SW480 (cell line): ENCODE data around the gene CAMTA1.

Experiments used
- DNase-seq: peaks from one replicate; pipeline ENCODE4 v3.0.0-alpha.2; 2016; ENCODE audit warnings: low spot score

The CAMTA1 gene

GRCh38 chr1:7576946-7577657 lies 791.8 kb downstream of the CAMTA1 start:
- DNase-seq: no peak

- DNase-seq: no peak
Observed at GRCh38 chr1:7578206-7578605, 793.0 kb downstream of the CAMTA1 start.

GRCh38 chr1:7579016-7579415 lies 793.8 kb downstream of the CAMTA1 start:
- no peak for DNase-seq

- DNase-seq: no peak
Observed at GRCh38 chr1:7579831-7580804, 794.9 kb downstream of the CAMTA1 start.

GRCh38 chr1:7580923-7581753 lies 795.9 kb downstream of the CAMTA1 start:
- DNase-seq: no peak

GRCh38 chr1:7581754-7582459 lies 796.7 kb downstream of the CAMTA1 start:
- no peak for DNase-seq

GRCh38 chr1:7582460-7582972 lies 797.3 kb downstream of the CAMTA1 start:
- no peak for DNase-seq

- DNase-seq: no peak
Observed at GRCh38 chr1:7583291-7584096, 798.2 kb downstream of the CAMTA1 start.

- DNase-seq: no peak
Observed at GRCh38 chr1:7584157-7584556, 798.9 kb downstream of the CAMTA1 start.

GRCh38 chr1:7584643-7585042 lies 799.4 kb downstream of the CAMTA1 start:
- DNase-seq: no peak

GRCh38 chr1:7585216-7585907 lies 800.1 kb downstream of the CAMTA1 start:
- DNase-seq: no peak

- DNase-seq: no peak
Observed at GRCh38 chr1:7586031-7586941, 801.0 kb downstream of the CAMTA1 start.

- no peak for DNase-seq
Observed at GRCh38 chr1:7587108-7587772, 802.0 kb downstream of the CAMTA1 start.

- no peak for DNase-seq
Observed at GRCh38 chr1:7587773-7588456, 802.7 kb downstream of the CAMTA1 start.

- no peak for DNase-seq
Observed at GRCh38 chr1:7588457-7588827, 803.2 kb downstream of the CAMTA1 start.

GRCh38 chr1:7589080-7589735 lies 804.0 kb downstream of the CAMTA1 start:
- no peak for DNase-seq

GRCh38 chr1:7589774-7590425 lies 804.6 kb downstream of the CAMTA1 start:
- no peak for DNase-seq
